GM21515 (cell line): ENCODE measurements around the gene TRIM50.
"Not testable (repeated sequence)": the region's sequence is repeated elsewhere in the genome, so short reads cannot be mapped to it uniquely, and the experiment has no call there.

Experiments
- ATAC-seq: cut with Tn5 transposase; IDR thresholded peaks from one replicate; pipeline ENCODE4 v1.9.1; 2021; ENCODE audit not compliant: unreplicated experiment

TRIM50 gene

DNA sequence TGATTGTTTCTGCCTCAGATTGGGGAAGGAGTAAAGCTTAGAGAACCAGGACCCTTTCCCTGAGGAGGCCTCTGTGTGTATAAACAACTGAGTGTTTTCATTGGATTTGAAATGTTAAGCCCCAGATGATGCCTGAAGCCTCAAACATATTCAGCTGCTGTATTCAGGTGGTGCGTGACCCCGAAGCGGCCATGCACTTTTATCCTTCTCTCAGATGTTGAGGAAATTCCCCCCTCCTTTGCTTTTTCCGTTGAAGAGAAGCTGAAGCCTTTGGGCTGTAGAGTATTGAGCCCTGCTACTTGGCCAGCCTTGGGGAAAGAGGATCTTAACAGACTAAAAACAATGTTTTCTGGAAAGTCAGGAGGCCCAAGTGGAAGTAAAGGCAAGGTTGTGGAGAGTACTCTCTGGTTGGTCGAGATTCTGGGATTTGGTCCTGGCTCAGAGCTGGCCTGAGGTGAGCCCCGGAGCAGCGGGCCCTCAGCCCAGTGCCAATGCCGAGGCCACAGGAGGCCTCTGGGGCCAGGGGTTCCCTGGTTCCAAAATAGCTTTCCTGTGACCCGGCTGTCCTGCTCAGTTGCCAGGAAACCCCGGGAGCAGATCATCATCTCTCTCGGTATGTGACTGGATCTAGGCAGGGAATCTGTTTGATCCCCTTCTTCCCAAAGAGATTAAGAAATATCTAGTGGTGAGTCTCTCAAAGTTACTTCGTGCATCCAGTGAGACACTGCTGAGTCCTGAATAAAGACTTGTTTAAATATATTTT is 22.6 kb upstream of the TRIM50 start:
- no peak for ATAC-seq

DNA sequence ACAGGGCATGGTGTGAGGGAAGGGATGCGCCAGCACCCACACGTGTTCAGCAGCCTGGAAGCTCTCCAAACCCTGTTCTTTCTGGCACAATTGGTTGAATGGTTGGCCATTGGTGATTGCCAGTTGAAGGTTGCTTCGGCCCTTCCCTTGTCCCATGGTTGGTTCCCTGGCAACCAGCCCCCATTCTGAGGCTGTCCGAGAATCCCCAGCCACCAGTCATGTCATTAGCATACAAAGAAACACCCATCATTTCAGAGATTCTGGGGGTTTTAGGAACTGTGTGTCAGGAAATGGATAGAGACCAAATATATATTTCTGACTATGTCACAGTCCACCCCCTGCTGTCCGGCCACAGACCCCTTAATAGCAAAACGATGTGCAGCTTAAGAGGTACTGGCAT is 21.9 kb upstream of the TRIM50 start:
- no peak for ATAC-seq

DNA sequence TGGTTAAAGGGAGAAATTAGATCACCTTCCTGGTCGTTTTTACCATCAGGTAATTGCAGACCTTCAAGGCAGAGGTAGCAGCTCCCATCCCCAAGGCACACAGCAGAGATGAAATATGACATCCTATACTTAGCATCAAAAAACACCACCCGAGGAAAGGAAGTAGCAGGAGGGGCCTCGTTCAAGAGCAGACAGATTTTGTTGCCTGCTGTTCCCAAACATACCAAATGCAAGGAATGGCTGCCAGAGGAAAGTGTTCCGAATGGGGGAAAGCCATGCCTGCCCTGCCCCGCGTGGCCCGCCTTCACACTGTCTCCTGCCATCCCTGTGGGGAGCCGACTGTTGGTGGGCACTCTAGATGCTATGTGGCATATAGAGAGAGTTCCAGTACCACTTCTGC is 18.1 kb upstream of the TRIM50 start:
- no peak for ATAC-seq

DNA sequence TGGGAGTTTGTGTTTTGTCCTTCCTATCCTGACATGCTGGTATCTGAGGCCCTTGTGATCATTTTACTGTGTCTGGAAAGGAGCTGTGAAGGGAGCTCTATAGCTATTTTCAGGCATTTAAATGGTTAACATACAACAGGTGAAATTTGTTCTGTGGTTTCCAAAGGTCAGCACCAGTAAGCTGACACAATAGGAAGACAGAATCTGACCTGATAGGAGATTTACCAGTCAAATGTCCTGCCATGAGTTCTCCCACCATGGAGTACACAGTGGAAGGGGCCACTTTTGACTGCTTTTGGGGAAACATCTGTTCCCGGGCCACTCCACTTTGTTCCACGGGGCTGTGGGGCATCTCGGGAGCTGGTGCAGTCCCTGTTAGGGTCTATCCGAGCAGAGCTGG is 17.7 kb upstream of the TRIM50 start:
- no peak for ATAC-seq

DNA sequence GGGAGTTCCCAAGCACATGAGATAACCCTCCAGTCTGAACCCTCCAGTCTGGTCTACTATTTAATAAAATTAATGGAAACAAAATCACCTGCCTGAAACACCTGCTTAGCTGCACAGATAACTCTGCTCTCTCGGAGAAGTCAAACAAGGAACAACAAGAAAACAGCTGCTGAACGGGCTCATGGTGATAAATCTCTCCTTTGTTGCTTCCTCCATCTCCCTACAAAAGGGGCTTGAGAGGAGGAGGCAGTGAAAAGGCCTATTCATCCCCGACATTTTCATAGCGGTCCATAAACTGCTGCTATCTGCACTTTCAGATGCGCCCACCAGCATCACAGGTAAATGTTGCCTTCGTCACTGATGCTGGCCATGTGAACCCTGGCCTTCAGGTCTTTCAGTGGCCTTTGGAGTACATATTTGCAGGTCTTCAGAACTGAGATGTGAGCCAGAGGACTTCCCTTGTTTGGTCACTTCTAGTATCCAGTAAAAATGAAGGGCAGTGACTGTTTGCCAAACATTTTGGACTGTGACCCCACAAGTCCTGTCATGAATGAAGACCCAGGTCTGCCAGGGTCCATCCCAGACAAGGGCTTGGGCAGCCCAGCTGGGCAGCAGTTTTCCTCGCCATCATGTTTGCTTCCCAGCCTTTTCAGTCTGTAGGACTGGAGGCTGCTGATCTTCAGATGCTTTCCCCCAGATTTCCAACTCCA is 15.9 kb upstream of the TRIM50 start:
- ATAC-seq = no peak

DNA sequence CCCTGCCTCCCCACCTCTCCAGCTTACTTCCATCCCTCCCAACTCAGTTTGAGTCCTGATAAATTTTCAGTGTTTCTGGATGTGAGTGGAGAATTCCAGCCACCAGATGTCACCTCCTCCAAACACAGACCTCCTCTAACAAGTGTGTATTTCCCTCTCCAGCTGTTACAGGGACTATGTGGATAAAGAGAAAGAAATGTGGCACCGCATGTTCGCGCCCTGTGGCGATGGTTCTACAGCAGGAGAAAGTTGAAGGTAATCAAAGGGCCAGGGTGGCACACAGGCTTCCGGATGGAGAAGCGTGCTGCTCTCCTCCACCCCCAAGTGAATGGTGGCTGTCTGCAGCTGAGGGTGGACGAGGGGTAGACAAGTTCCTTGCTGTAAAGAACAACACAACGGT is 14.8 kb upstream of the TRIM50 start:
- ATAC-seq = no peak

DNA sequence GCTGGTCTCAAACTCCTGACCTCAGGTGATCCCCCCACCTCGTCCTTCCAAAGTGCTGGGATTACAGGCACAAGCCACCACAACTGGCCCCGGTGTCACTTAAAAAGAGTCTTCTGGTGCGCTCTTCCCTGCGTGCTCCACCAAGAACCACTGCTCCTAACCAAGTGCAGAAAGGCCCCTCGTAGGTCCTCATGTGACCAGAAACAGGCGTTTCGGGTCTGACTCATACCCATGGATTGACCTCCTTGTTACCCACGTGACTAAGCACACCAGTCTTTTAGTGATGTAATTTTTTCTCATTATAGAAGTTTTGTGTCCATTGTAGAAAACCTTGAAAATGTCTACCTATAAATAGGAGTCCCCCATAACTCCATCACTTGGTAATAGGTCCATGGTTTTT is 14.0 kb upstream of the TRIM50 start:
- ATAC-seq = no peak

DNA sequence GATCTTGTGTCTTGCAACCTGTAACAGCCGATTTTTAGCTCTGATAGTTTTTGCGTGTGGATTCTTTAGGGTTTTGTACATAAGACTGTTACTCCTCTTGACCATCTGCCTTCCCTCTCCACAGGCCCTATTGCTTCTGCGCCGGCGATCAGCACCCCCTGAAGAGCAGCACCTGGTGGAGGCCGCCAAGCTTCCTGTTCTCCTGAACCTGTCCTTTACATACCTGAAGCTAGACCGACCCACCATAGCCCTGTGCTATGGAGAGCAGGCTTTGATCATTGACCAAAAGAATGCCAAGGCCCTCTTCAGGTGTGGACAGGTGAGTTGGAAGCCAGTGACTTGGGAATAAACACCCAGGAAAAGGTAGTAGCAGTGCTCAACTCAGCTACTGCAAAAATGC is 12.6 kb upstream of the TRIM50 start:
- ATAC-seq = no peak

DNA sequence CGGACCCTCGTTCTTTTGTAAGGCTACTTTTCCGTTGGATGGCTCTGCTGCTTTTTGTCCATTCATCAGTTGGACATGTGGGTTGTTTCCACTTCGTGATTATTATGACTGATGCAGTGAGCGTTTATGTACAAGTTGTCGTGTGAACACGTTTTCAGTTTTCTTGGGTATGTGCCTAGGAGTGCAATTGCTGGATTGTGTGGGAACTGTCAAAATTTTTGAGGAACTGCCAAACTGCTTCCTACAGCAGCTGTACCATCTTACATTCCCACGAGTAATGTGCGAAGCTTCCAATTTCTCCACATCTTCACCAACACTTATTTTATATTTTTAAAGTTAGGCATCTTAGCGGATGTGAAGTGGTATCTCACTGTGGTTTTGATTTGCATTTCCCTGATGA is 10.4 kb upstream of the TRIM50 start:
- ATAC-seq = no peak

DNA sequence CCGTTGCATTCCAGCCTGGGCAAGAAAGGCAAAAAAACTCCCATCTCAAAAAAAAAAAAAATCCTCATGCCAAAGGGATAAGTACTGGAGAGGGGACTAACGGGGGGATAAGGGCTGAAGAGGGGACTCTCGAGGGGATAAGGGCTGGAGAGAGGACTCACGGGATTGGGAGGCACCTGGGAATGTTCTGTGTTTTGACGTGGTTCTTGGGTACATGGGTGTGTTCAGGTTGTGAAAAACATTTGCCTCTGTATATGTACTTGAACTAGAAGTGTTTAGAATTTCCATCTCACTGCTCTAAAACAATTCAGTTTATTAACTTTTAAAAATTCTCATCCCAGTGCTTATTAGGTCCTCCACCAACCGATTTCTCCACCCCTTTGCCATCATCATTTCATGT is 4.6 kb upstream of the TRIM50 start:
- ATAC-seq = no peak

DNA sequence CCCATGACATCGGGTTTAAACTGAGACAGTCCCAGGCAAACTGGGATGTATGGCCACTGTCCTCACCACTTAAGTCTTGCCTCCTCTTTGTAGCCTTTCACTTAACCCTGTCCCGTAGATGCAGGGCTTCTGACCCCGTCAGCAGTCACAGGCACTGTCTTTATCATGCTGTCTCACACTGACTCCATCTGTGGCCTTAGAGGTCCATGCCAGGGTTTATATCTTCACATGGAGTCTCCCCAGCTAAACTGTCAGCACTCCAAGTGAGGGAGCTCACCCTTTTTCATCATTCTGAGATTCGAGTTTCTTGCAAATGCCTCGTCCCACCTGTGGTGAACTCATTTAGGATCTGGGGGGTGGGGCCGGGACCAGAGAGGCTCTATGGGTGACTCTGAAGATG is 2.9 kb upstream of the TRIM50 start:
- no peak for ATAC-seq

DNA sequence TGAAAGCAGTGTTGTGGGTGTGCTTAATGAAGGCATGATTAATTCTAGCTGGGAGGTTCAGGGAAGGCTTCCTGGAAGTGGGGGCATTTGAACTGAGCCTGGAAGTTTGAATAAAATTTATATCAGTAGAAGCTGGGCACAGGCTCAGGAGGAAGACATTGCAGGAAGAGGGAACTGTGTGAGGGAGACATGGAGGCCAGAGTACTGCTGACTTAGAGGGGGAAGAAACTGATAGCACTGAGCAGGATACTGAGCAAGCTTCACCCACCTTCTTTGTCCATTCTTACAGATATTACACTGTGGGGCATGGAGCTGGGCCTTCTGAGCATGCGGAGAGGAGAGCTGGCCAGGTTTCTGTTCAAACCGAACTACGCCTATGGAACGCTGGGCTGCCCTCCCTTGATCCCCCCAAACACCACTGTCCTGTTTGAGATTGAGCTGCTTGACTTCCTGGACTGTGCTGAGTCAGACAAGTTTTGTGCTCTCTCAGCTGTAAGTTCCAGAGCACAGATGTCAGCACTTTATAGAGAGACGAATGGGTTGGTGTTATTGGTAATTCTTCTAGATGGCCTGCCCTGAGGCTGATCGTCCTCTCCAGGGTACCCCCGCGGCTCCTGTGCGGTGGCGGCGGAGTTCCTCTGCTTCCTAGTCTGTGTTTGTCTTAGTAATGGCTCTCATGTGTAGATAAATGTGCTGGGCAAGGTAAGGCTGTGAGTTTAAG is 2.1 kb upstream of the TRIM50 start:
- no peak for ATAC-seq

DNA sequence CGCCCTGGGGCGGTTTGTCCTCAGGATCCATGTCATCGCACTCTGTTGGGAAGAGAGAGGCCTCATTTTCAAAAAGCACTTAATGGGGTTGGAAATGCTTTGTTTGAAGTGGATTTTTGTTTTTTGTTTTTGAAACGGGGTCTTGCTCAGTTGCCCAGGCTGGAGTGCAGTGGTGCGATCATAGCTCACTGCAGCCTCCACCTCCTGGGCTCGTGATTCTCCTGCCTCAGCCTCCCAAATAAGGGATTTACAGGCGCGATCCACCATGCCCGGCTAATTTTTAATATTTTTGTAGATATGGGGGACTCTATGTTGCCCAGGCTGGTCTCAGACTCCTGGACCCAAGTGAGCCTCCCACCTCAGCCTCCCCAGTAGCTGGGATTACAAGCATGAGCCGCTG is 814 bp upstream of the TRIM50 start:
- ATAC-seq = no peak

DNA sequence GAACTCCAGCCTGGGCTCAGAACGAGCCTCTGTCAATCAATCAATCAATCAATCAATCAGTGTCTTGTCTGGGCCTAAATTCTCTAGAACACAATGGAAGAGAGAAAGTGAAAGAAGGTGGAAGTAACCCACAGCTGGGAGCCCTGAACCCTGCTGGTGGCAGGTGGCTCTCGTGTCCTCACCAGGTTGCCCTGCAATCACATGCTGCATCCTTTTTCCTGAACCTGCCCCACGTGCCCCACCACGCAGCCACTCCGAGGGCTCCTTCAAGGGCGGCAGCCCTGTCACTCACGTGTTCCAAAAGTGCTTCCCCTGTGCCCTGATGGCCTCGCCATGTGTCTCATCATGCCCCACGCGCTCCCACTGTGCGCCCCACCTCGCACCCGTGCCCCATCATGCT is 433 bp downstream of the TRIM50 start:
- ATAC-seq = not testable (repeated sequence)

DNA sequence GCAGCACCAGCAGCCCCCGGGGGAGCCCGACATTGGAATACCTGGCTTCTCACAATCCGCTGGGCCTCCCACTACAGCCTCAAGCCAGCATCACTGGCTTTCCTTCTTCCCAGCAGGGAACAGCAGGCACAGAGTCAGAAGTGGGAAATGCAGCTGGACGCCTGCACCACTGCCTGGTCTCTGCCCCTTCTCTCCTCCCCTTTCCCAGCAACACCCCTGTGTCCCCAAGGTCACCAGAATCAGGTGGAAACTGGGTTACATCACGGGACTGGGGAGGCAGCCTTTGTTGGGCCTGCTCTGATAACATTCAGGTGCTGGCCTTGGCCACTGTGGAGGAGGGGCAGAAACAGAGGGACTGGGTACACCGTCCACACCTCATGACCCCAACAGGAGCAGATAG is 2.5 kb downstream of the TRIM50 start:
- not testable (repeated sequence) for ATAC-seq

DNA sequence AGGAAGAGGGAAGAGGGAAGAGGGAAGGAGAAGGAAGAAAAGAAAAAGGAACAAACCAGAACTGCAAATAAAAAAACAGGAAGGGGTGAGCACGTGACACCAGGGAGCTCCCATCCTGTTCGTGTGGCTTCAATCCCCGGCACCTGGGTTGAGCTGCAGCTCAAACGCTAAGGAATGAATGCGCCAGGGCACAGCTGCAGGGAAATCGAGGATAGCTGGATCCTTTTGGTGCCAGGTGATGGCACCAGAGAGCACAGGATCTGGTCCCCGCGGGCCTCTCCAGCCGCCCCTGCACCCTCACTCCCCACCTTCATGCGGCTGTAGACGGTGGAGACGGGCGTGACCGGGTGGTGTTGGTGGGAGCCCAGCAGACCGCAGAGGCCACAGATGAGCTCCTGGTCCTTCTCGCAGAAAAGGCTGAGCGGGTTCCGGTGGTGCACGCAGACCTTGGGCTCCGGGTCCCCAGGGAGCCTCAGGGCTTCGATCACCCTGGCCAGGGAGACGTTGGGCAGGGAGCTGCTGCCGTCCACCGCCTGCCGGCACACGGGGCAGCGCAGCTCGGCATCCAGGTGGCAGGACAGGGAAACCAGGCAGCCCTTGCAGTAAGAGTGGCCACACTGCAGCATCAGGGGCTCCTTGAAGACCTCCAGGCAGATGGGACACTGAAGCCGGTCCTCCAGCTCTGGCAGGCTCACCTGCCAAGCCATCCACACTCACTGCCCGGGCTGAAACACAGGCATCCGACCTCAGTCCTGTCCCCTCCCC is 3.6 kb downstream of the TRIM50 start:
- ATAC-seq = not testable (repeated sequence)

DNA sequence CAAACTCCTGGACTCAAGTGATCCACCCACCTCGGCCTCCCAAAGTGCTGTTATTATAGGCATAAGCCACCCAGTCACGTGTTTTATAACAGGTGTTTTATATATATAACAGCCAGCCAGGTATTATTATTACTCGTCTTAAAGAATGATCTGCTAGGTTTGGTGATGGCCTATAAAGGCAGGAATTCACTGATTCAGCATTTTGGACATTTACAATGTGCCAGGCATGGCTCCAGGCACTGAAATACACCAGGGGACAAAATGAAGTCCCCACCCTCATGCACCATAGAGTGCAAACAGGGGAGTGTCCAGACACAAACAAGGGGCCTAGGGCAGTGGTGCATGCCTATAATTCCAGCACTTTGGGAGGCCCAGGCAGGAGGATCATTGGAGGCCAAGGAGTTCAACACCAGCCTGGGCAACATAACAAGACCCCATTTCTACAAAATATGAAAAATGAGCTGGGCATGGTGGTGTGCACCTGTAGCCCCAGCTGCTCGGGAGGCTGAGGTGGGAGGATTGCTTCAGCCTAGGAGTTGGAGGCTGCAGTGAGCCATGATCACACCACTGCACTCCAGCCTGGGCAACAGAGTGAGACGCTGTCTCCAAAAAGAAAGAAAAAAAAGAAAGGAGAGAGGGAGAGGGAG is 4.3 kb downstream of the TRIM50 start:
- not testable (repeated sequence) for ATAC-seq

DNA sequence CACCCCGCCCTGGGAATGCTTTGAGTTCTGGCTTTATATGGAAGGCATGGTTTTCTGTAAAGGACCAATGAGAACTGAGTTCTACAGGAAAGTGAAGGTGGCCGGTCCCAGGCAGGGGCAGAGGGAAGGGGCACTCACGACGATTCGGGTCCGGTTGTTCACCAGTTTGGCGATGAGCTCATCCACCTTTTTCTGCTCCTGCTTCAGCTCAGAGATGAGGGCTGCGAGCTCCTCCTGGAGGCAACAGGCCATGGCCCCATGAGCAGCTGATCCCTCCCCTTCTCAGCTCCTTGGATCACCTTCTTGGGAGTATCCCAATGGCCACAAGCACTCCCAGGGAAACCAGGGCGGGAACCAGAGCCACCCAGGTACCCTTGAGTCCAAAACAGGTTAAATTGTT is 7.9 kb downstream of the TRIM50 start:
- not testable (repeated sequence) for ATAC-seq

DNA sequence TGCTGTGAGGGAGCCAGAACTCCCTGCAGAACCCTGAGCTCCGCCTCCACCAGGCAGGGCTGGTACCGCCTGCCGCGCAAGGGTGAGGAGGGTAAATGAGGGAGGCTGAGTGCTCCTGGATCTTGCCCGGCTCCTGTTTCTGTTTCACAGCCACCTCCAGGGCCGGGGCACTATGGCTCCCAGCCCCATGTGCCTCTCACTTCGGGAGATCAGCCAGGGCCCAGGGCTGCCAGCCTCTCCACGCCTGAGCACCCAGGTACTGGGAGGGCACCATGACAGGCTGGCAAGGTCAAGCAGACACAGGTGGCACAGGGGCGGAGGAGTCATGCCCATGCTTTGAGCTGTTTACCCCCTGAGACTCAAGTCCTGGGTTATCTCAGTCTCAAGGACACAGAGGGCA is 8.3 kb downstream of the TRIM50 start:
- ATAC-seq = not testable (repeated sequence)

DNA sequence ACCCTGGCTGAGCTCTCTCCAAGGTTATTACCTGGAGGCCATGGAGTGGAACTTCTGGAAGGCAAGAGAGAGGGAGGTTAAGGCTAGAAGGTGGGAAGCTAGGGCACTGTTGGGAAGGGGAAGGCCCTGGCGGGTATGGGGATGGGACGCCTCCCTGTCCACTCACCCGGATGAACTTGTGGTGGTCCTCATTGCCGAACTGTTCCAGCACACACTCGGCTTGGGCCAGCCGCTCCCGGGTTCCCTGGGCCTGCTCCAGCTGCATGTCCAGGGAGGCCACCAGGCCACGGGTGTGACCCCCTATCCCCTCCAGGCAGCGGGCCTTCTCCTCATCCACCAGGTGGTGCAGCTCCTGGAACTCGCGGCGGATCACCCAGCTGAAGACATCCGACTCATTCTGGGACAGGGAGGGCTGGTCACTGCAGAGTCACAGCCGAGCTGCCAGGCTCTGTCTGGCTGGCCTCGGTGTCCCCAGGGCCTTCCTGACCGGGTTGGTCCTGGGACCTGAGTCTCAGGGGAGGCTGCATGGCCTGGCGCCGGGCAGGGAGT is 9.2 kb downstream of the TRIM50 start:
- not testable (repeated sequence) for ATAC-seq
